GM10248 (cell line): ENCODE measurements around the gene CD151.

Experiments
- CTCF ChIA-PET: fragments of 300-600 bp; sonication (Branson Sonifier 250); formaldehyde crosslinking; extraction: SDS; loops from one replicate; lab custom pipeline; 2021; ENCODE audit warnings: antibody characterized with exemption; lab: Yijun Ruan, JAX
- POLR2A ChIA-PET: fragments of 350-650 bp; sonication (Branson Sonifier 250); formaldehyde crosslinking; extraction: SDS; loops from one replicate; lab custom pipeline; 2020; ENCODE audit warnings: antibody characterized with exemption; lab: Yijun Ruan, JAX
- DNase-seq: peaks from one replicate; pipeline ENCODE4 v3.0.0; 2012; ENCODE audit errors: extremely low spot score
- CTCF ChIP-seq: IDR thresholded peaks from 2 replicates; pipeline ENCODE4 v1.5.1; 2012; ENCODE audit warnings: mild to moderate bottlenecking, low read depth; ENCODE audit errors: extremely low read depth, missing control alignments, control extremely low read depth

The CD151 gene

GRCh38 chr11:859394-860131, 26.8 kb downstream of the CD151 start:
- DNase-seq, result no peak
- CTCF ChIA-PET, result interaction anchor here (2.1 kb wide), 1 partner anchor 12 kb away, joined by 7 read pairs; no protein-coding TSS in a partner anchor

GRCh38 chr11:860234-861104, 27.7 kb downstream of the CD151 start:
- no peak for DNase-seq
- ChIA-PET POLR2A (no interaction called here), CTCF (interaction anchor here (2.1 kb wide), 1 partner anchor 13 kb away, joined by 7 read pairs; no protein-coding TSS in a partner anchor)
- TF ChIP-seq CTCF, result no peak

More at GRCh38 chr11:859394-860131, 26.8 kb downstream of the CD151 start:
- no peak for TF ChIP-seq CTCF
- POLR2A ChIA-PET, result no interaction called here

GRCh38 chr11:861105-861479, 28.3 kb downstream of the CD151 start:
- DNase-seq, result no peak
- ChIA-PET CTCF (interaction anchor here (2.1 kb wide), 1 partner anchor 13 kb away, joined by 7 read pairs; no protein-coding TSS in a partner anchor), POLR2A (no interaction called here)
- no peak for TF ChIP-seq CTCF

- CTCF ChIA-PET, result interaction anchor here (0.8 to 2.1 kb wide), 2 partner anchors 14 to 63 kb away, joined by 3 to 7 read pairs; no protein-coding TSS in a partner anchor
- no peak for DNase-seq
- POLR2A ChIA-PET, result no interaction called here
- no peak for TF ChIP-seq CTCF
Measured at GRCh38 chr11:862081-862661, 29.4 kb downstream of the CD151 start.

GRCh38 chr11:862696-863022, 29.9 kb downstream of the CD151 start:
- ChIA-PET CTCF (interaction anchor here (0.8 kb wide), 1 partner anchor 62 kb away, joined by 3 read pairs; no protein-coding TSS in a partner anchor), POLR2A (no interaction called here)
- DNase-seq, result no peak
- TF ChIP-seq CTCF, result no peak
